CD14-positive monocyte (primary cell): ENCODE results near the gene MTHFS. TPM values are rescaled to one million over a fixed set of nuclear protein-coding genes. Genes with fewer than 3 reads are reported as not detected.

Source experiments
- DNase-seq, 3 donors: peaks; one replicate each; pipeline ENCODE4 v3.0.0-alpha.2; 2011 to 2022
- H2AFZ ChIP-seq: 2 replicates; pipeline ENCODE4 v1.6.0; 2012; ENCODE audit warnings: mild to moderate bottlenecking, low read depth, low read length, inconsistent platforms; ENCODE audit not compliant: insufficient read depth, poor library complexity, severe bottlenecking
- H3K27ac ChIP-seq, 2 donors: 1 replicate in 1 of 2; 2 replicates in 1 of 2; pipeline ENCODE4 v1.5.1; 2012 to 2013; ENCODE audit warnings: low read length in 2 of 2, control low read depth in 1 of 2, inconsistent platforms in 1 of 2, low read depth in 1 of 2, mild to moderate bottlenecking in 1 of 2
- H3K27me3 ChIP-seq, 2 donors: one replicate each; pipeline versions ENCODE4 v1.6.0 to v1.6.1; 2011 to 2013; ENCODE audit warnings: low read length in 2 of 2; ENCODE audit not compliant: control insufficient read depth in 2 of 2, insufficient read depth in 2 of 2
- H3K36me3 ChIP-seq, 2 donors: replicated peaks in 1 of 2; 1 replicate in 1 of 2; 2 replicates in 1 of 2; pipeline versions ENCODE4 v1.5.1 to v1.6.1; 2012 to 2013; ENCODE audit warnings: low read length in 2 of 2, control low read depth in 1 of 2, inconsistent platforms in 1 of 2, mild to moderate bottlenecking in 1 of 2; ENCODE audit not compliant: insufficient read depth in 2 of 2, control insufficient read depth in 1 of 2
- H3K4me1 ChIP-seq, 2 donors: 1 replicate in 1 of 2; 2 replicates in 1 of 2; pipeline versions ENCODE4 v1.5.1 to v1.6.1; 2012 to 2013; ENCODE audit warnings: low read length in 2 of 2, control low read depth in 1 of 2, inconsistent platforms in 1 of 2, mild to moderate bottlenecking in 1 of 2, moderate library complexity in 1 of 2; ENCODE audit not compliant: insufficient read depth in 2 of 2, control insufficient read depth in 1 of 2
- H3K4me2 ChIP-seq: replicated peaks from 2 replicates; pipeline ENCODE3; 2012; ENCODE audit warnings: low read length, moderate library complexity, mild to moderate bottlenecking; ENCODE audit not compliant: poor library complexity, severe bottlenecking; ENCODE audit errors: extremely low read depth
- H3K4me3 ChIP-seq, 3 experiments: fragments of 200-600 bp in 1 of 3; sonication (generic) in 1 of 3; replicated peaks in 1 of 3; 1 replicate in 2 of 3; 2 replicates in 1 of 3; pipeline ENCODE4 v1.5.1; 2011 to 2013; ENCODE audit warnings: low read length in 3 of 3, mild to moderate bottlenecking in 3 of 3, control low read depth in 2 of 3, low read depth in 2 of 3, inconsistent platforms in 1 of 3, moderate library complexity in 1 of 3
- H3K79me2 ChIP-seq: 2 replicates; pipeline ENCODE4 v1.6.0; 2012; ENCODE audit warnings: mild to moderate bottlenecking, control low read depth, inconsistent platforms, low read length, moderate library complexity; ENCODE audit not compliant: insufficient read depth
- H3K9ac ChIP-seq: 2 replicates; pipeline ENCODE4 v1.6.0; 2017; ENCODE audit warnings: low read length, mild to moderate bottlenecking; ENCODE audit not compliant: insufficient read depth, poor library complexity, severe bottlenecking
- H3K9me3 ChIP-seq, 2 donors: replicated peaks in 1 of 2; 1 replicate in 1 of 2; 2 replicates in 1 of 2; pipeline versions ENCODE4 v1.5.1 to v1.6.1; 2012 to 2013; ENCODE audit warnings: low read length in 2 of 2, control low read depth in 1 of 2; ENCODE audit not compliant: control insufficient read depth in 1 of 2, insufficient read depth in 1 of 2
- H4K20me1 ChIP-seq: 2 replicates; pipeline ENCODE4 v1.6.0; 2012; ENCODE audit warnings: mild to moderate bottlenecking, low read length, control low read depth, moderate library complexity; ENCODE audit not compliant: insufficient read depth
- H3K27ac Mint-ChIP-seq, 7 donors: one replicate each; pipeline ENCODE4 v1.8.0; 2020; ENCODE audit warnings: mild to moderate bottlenecking in 7 of 7, mixed read lengths in 7 of 7, moderate library complexity in 6 of 7, inconsistent platforms in 2 of 7
- H3K27me3 Mint-ChIP-seq, 3 donors: one replicate each; pipeline ENCODE4 v1.8.0; 2021 to 2022; ENCODE audit warnings: low read depth in 3 of 3, mild to moderate bottlenecking in 3 of 3, mixed read lengths in 3 of 3, moderate library complexity in 3 of 3, inconsistent platforms in 1 of 3
- H3K36me3 Mint-ChIP-seq, 2 donors: one replicate each; pipeline ENCODE4 v1.8.0; 2020; ENCODE audit warnings: mixed read lengths in 2 of 2, inconsistent platforms in 1 of 2, mild to moderate bottlenecking in 1 of 2
- H3K4me1 Mint-ChIP-seq: one replicate; pipeline ENCODE4 v1.8.0; 2020; ENCODE audit warnings: mild to moderate bottlenecking, mixed read lengths
- H3K4me3 Mint-ChIP-seq, 2 donors: one replicate each; pipeline ENCODE4 v1.8.0; 2020; ENCODE audit warnings: mild to moderate bottlenecking in 2 of 2, mixed read lengths in 2 of 2, moderate library complexity in 1 of 2
- H3K9me3 Mint-ChIP-seq, 7 donors: one replicate each; pipeline ENCODE4 v1.8.0; 2020 to 2022; ENCODE audit warnings: mixed read lengths in 7 of 7, mild to moderate bottlenecking in 6 of 7, moderate library complexity in 6 of 7, inconsistent platforms in 2 of 7
- CTCF ChIP-seq: fragments of 200-600 bp; IDR thresholded peaks from one replicate; pipeline ENCODE4 v1.8.0; 2022; ENCODE audit warnings: antibody characterized with exemption, mild to moderate bottlenecking
- WGBS: methylation state at CpG from one replicate; pipeline ENCODE4 v1.1.5; 2013; ENCODE audit warnings: missing lambda C conversion rate; ENCODE audit not compliant: insufficient coverage; 5-methylcytosine and 5-hydroxymethylcytosine counted together
- intact Hi-C, 2 donors: fragments of 100-400 bp; cut with micrococcal nuclease; formaldehyde crosslinking; loops; one replicate each; pipeline versions ENCODE4 v1.15.0 to v1.15.1; 2023
- polyA plus RNA-seq, 3 donors: library from polyadenylated mRNA; depleted of rRNA in 1 of 3; unstranded in 2 of 3; stranded (reverse) in 1 of 3; fragments of 300-500 nt in 2 of 3; fragments of >200 nt in 1 of 3; fragmentation: Illumina TruSeq in 2 of 3; gene quantifications; 1 replicate in 2 of 3; 2 replicates in 1 of 3; pipeline ENCODE4 v1.2.3, GENCODE V29; 2012 to 2021

Gene MTHFS
- polyA plus RNA-seq, 3 donors: 44.6 to 129 (median 76.4) TPM

GRCh38 chr15:79897380-79897678 lies 515 bp upstream of the MTHFS start:
- Histone ChIP-seq H3K4me2 (peak overlapping the region; percentile 84), H4K20me1 (no peaks in the 10 kb centered on the region), H3K4me1 (peaks cover 54 to 75% of the 10 kb centered on the region in 2 donors), H3K4me3 (peak overlapping the region; percentile 47 to 86 (median 68)), H3K79me2 (peaks cover 52% of the 10 kb centered on the region), H3K27ac (peak overlapping the region; percentile 82 to 98), H2AFZ (peak overlapping the region; percentile 88), H3K9me3 (no peaks in the 10 kb centered on the region), H3K36me3 (peaks cover 1 to 6% of the 10 kb centered on the region in 2 donors), H3K9ac (peak overlapping the region; percentile 99), H3K27me3 (no peaks in the 10 kb centered on the region)
- peak overlapping the region; percentile 94 to 99 (median 98) for H3K27ac Mint-ChIP-seq
- H3K27me3 Mint-ChIP-seq: no peaks in the 10 kb centered on the region
- no peak for TF ChIP-seq CTCF
- DNase-seq: no peak
- peak overlapping the region; percentile 79 to 80 for H3K4me3 Mint-ChIP-seq
- intact Hi-C loops: loop anchor here (5.0 kb wide), 2 partner anchors 80 to 95 kb away; no protein-coding TSS in a partner anchor
- 0% methylated on average over 4 of the region's 8 CpGs for WGBS
- H3K9me3 Mint-ChIP-seq: peaks cover 0 to 8% (median 0%) of the 10 kb centered on the region in 7 donors
- H3K36me3 Mint-ChIP-seq: peaks cover 20 to 28% of the 10 kb centered on the region in 2 donors
- H3K4me1 Mint-ChIP-seq: peaks cover 61% of the 10 kb centered on the region

GRCh38 chr15:79896131-79896633 lies 632 bp downstream of the MTHFS start:
- peak overlapping the region; percentile 99 for H3K4me3 Mint-ChIP-seq
- Histone ChIP-seq H3K36me3 (peaks cover 5 to 17% of the 10 kb centered on the region in 2 donors), H3K27me3 (no peaks in the 10 kb centered on the region), H3K9me3 (no peaks in the 10 kb centered on the region), H4K20me1 (no peaks in the 10 kb centered on the region), H3K4me1 (peaks cover 46 to 65% of the 10 kb centered on the region in 2 donors), H3K4me3 (peak overlapping the region; percentile 47 to 86 (median 68)), H3K9ac (peak overlapping the region; percentile 99), H3K79me2 (peaks cover 63% of the 10 kb centered on the region), H3K27ac (peak overlapping the region; percentile 82 to 98), H2AFZ (peak overlapping the region; percentile 88), H3K4me2 (peak overlapping the region; percentile 84)
- 13% methylated on average over 9 of the region's 10 CpGs for WGBS
- intact Hi-C loops: loop anchor here (5.0 kb wide), 2 partner anchors 81 to 96 kb away; no protein-coding TSS in a partner anchor
- DNase-seq: no peak
- H3K27me3 Mint-ChIP-seq: no peaks in the 10 kb centered on the region
- peaks cover 0 to 8% (median 0%) of the 10 kb centered on the region in 7 donors for H3K9me3 Mint-ChIP-seq
- H3K27ac Mint-ChIP-seq: peak overlapping the region; percentile 94 to 100 (median 97)
- peaks cover 56% of the 10 kb centered on the region for H3K4me1 Mint-ChIP-seq
- no peak for TF ChIP-seq CTCF
- H3K36me3 Mint-ChIP-seq: peaks cover 25 to 39% of the 10 kb centered on the region in 2 donors
